DND-41 (cell line): ENCODE results near the gene SHISA6.

Experiments
- ATAC-seq: fragments of 200-7000 bp; cut with Tn5 transposase; 3 replicates; pipeline ENCODE4 v1.9.1; 2021; ENCODE audit warnings: low read depth; ENCODE audit not compliant: insufficient read depth
- DNase-seq: peaks from one replicate; pipeline ENCODE4 v3.0.0-alpha.2; 2020
- H2AFZ ChIP-seq: 2 replicates; pipeline ENCODE4 v1.6.0; 2012; ENCODE audit warnings: low read depth, low read length
- H3K27ac ChIP-seq: 2 replicates; pipeline ENCODE4 v1.5.1; 2012; ENCODE audit warnings: low read length, inconsistent platforms
- H3K27me3 ChIP-seq: fragments of 200-600 bp; sonication (generic); 2 replicates; pipeline ENCODE4 v1.6.0; 2012; ENCODE audit warnings: low read length, mild to moderate bottlenecking, inconsistent platforms; ENCODE audit not compliant: insufficient read depth, poor library complexity
- H3K36me3 ChIP-seq: 2 replicates; pipeline ENCODE4 v1.5.1; 2012; ENCODE audit warnings: low read length, inconsistent platforms; ENCODE audit not compliant: insufficient read depth
- H3K4me1 ChIP-seq: 2 replicates; pipeline ENCODE4 v1.5.1; 2012; ENCODE audit warnings: mild to moderate bottlenecking, low read length; ENCODE audit not compliant: insufficient read depth
- H3K4me2 ChIP-seq: 2 replicates; pipeline ENCODE4 v1.6.0; 2012; ENCODE audit warnings: mild to moderate bottlenecking, moderate library complexity, low read length, inconsistent platforms; ENCODE audit not compliant: insufficient read depth
- H3K4me3 ChIP-seq, 2 experiments: fragments of 200-600 bp in 1 of 2; shearing (Covaris generic) in 1 of 2; 2 replicates each; pipeline ENCODE4 v1.5.1; 2012 to 2016; ENCODE audit warnings: inconsistent platforms in 2 of 2, low read length in 2 of 2, mild to moderate bottlenecking in 2 of 2, low read depth in 1 of 2, moderate library complexity in 1 of 2
- H3K79me2 ChIP-seq: 2 replicates; pipeline ENCODE4 v1.6.0; 2012; ENCODE audit warnings: low read length, inconsistent platforms; ENCODE audit not compliant: insufficient read depth
- H3K9ac ChIP-seq: 2 replicates; pipeline ENCODE4 v1.6.0; 2012; ENCODE audit warnings: low read depth, mild to moderate bottlenecking, inconsistent platforms, low read length, moderate library complexity
- H3K9me3 ChIP-seq: 2 replicates; pipeline ENCODE4 v1.5.1; 2012; ENCODE audit warnings: low read length, moderate library complexity, mild to moderate bottlenecking, inconsistent platforms; ENCODE audit not compliant: insufficient read depth, severe bottlenecking
- H4K20me1 ChIP-seq: 2 replicates; pipeline ENCODE4 v1.6.0; 2012; ENCODE audit warnings: low read length; ENCODE audit not compliant: insufficient read depth
- CTCF ChIP-seq: IDR thresholded peaks from 2 replicates; pipeline ENCODE4 v1.5.1; 2012; ENCODE audit warnings: borderline replicate concordance, low read length, moderate library complexity, mild to moderate bottlenecking; ENCODE audit not compliant: poor library complexity, severe bottlenecking; ENCODE audit errors: extremely low read depth
- EZH2 ChIP-seq: IDR thresholded peaks from 3 replicates; pipeline ENCODE4 v1.6.1; 2012; ENCODE audit warnings: borderline replicate concordance, low read depth, mild to moderate bottlenecking, moderate library complexity, low read length, inconsistent platforms; ENCODE audit not compliant: severe bottlenecking

Gene SHISA6

GRCh38 chr17:11205659-11206058, 35.4 kb upstream of the SHISA6 start:
- DNase-seq = no peak
- H3K9ac ChIP-seq = no peak overlapping the region
- TF ChIP-seq EZH2 (no peak), CTCF (no peak)
- no peaks in the 10 kb centered on the region for H3K4me1 ChIP-seq
- H3K27ac ChIP-seq = no peak overlapping the region
- H3K36me3 ChIP-seq = no peaks in the 10 kb centered on the region
- peaks cover 3% of the 10 kb centered on the region for H3K9me3 ChIP-seq
- H4K20me1 ChIP-seq = no peaks in the 10 kb centered on the region
- H3K4me3 ChIP-seq = no peak overlapping the region
- no peak overlapping the region for H3K4me2 ChIP-seq
- H3K27me3 ChIP-seq = no peaks in the 10 kb centered on the region
- ATAC-seq = no peak
- H2AFZ ChIP-seq = no peak overlapping the region
- no peaks in the 10 kb centered on the region for H3K79me2 ChIP-seq

- no peak overlapping the region for H3K4me3 ChIP-seq
Measured at GRCh38 chr17:11209906-11210305, 31.1 kb upstream of the SHISA6 start.

DNA sequence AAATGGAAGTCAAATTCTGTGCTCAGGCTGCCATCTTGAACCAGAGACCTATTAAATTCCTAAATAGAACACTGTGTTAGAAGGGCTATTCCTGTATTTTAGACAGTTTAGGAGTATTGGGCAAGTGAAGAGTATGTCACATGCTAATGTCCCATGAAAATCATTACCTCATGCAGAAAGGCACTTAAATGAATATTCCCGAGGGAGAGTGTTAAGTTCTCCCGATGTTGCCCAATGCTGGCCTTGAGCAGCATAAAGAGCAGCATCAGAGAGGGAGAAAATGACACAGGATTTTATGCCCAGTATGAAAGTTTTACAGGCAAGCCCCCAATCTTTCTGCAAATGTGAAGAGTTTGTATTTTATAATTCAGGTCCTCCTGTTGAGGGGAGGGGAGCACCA, 28.2 kb upstream of the SHISA6 start:
- no peaks in the 10 kb centered on the region for H3K27me3 ChIP-seq
- no peaks in the 10 kb centered on the region for H3K79me2 ChIP-seq
- H3K27ac ChIP-seq = no peak overlapping the region
- DNase-seq (no peak), ATAC-seq (no peak)
- no peak overlapping the region for H3K9ac ChIP-seq
- no peaks in the 10 kb centered on the region for H4K20me1 ChIP-seq
- no peak overlapping the region for H3K4me2 ChIP-seq
- TF ChIP-seq CTCF (no peak), EZH2 (no peak)
- H2AFZ ChIP-seq = no peak overlapping the region
- no peaks in the 10 kb centered on the region for H3K36me3 ChIP-seq
- no peak overlapping the region for H3K4me3 ChIP-seq
- no peaks in the 10 kb centered on the region for H3K4me1 ChIP-seq
- peaks cover 5% of the 10 kb centered on the region for H3K9me3 ChIP-seq

More at GRCh38 chr17:11209906-11210305, 31.1 kb upstream of the SHISA6 start:
- H3K27me3 ChIP-seq = no peaks in the 10 kb centered on the region
- DNase-seq (no peak), ATAC-seq (no peak)
- TF ChIP-seq CTCF (no peak), EZH2 (no peak)
- no peak overlapping the region for H3K9ac ChIP-seq
- H3K27ac ChIP-seq = no peak overlapping the region
- no peaks in the 10 kb centered on the region for H3K4me1 ChIP-seq
- H3K79me2 ChIP-seq = no peaks in the 10 kb centered on the region
- H4K20me1 ChIP-seq = no peaks in the 10 kb centered on the region
- no peak overlapping the region for H3K4me2 ChIP-seq
- peaks cover 5% of the 10 kb centered on the region for H3K9me3 ChIP-seq
- H2AFZ ChIP-seq = no peak overlapping the region
- H3K36me3 ChIP-seq = no peaks in the 10 kb centered on the region

GRCh38 chr17:11216976-11217375, 24.0 kb upstream of the SHISA6 start:
- no peak for DNase-seq
- Histone ChIP-seq H3K4me1 (no peaks in the 10 kb centered on the region), H2AFZ (no peak overlapping the region), H3K9me3 (peaks cover under 1% of the 10 kb centered on the region), H3K79me2 (no peaks in the 10 kb centered on the region), H3K9ac (no peak overlapping the region), H3K4me3 (no peak overlapping the region), H3K36me3 (no peaks in the 10 kb centered on the region), H3K27me3 (peaks cover 2% of the 10 kb centered on the region), H3K4me2 (no peak overlapping the region), H3K27ac (no peak overlapping the region), H4K20me1 (no peaks in the 10 kb centered on the region)
- TF ChIP-seq EZH2 (no peak), CTCF (no peak)
- ATAC-seq = no peak
